Sigmoid colon (tissue), 7 donors: ENCODE results near the gene SYT8. TPM values are rescaled to one million over a fixed set of nuclear protein-coding genes. Genes with fewer than 3 reads are reported as not detected.
A peak's percentile ranks its signal among the peaks of the same experiment; 100 is the strongest.

Experiments used
- DNase-seq: peaks from one replicate; pipeline ENCODE4 v3.0.0-alpha.2; 2019
- H3K27ac ChIP-seq, 4 donors: fragments of 200-600 bp; sonication (generic); one replicate each; pipeline ENCODE4 v1.5.1; 2016 to 2019; ENCODE audit warnings: mild to moderate bottlenecking in 1 of 4
- H3K27me3 ChIP-seq, 3 donors: fragments of 200-600 bp; sonication (generic); one replicate each; pipeline ENCODE4 v1.5.1; 2019; ENCODE audit warnings: mild to moderate bottlenecking in 1 of 3
- H3K36me3 ChIP-seq, 4 donors: fragments of 200-600 bp; sonication (generic); one replicate each; pipeline ENCODE4 v1.5.1; 2016 to 2019
- H3K4me1 ChIP-seq, 4 donors: fragments of 200-600 bp; sonication (generic); one replicate each; pipeline ENCODE4 v1.5.1; 2017 to 2019
- H3K4me3 ChIP-seq, 4 donors: fragments of 200-600 bp; sonication (generic); one replicate each; pipeline ENCODE4 v1.5.1; 2017 to 2019; ENCODE audit warnings: mild to moderate bottlenecking in 2 of 4, moderate library complexity in 1 of 4
- H3K9me3 ChIP-seq, 4 donors: fragments of 200-600 bp in 3 of 4; sonication (generic) in 3 of 4; one replicate each; pipeline versions ENCODE4 v1.5.1 to v1.6.1; 2013 to 2019
- EP300 ChIP-seq, 4 donors: sonication (generic); formaldehyde crosslinking; IDR thresholded peaks; one replicate each; pipeline ENCODE4 v1.6.1; 2017; ENCODE audit warnings: antibody characterized with exemption in 4 of 4
- POLR2A ChIP-seq, 2 donors: fragments of 450-650 bp; IDR thresholded peaks; one replicate each; pipeline ENCODE4 v1.6.1; 2016; ENCODE audit warnings: antibody characterized with exemption in 2 of 2, mild to moderate bottlenecking in 2 of 2, moderate library complexity in 2 of 2
- POLR2AphosphoS5 ChIP-seq, 4 donors: sonication (generic); formaldehyde crosslinking; IDR thresholded peaks; one replicate each; pipeline ENCODE4 v1.6.1; 2017; ENCODE audit warnings: antibody characterized with exemption in 4 of 4
- WGBS, 2 donors: extraction: QIAGEN DNeasy Blood & Tissue Kit; methylation state at CpG; one replicate each; pipeline ENCODE4 v1.1.7; 2013; 5-methylcytosine and 5-hydroxymethylcytosine counted together
- intact Hi-C: fragments of 100-400 bp; cut with DNase I; formaldehyde crosslinking; loops from one replicate; pipeline ENCODE4 v1.15.1; 2023
- polyA plus RNA-seq, 3 donors: library from polyadenylated mRNA; stranded (reverse); fragments of 200-250 nt; gene quantifications; one replicate each; pipeline ENCODE4 v1.2.3, GENCODE V29; 2013
- total RNA-seq, 4 donors: library from RNA; depleted of rRNA; stranded (reverse); fragments of >200 nt; gene quantifications; one replicate each; pipeline ENCODE4 v1.1.0, GENCODE V29; 2016
- TF ChIP-seq, protein P1 (sequence below), 4 experiments: fragments of 450-650 bp in 3 of 4; fragments of 200-600 bp in 1 of 4; IDR thresholded peaks; one replicate each; pipeline ENCODE4 v1.5.1; 2016 to 2019; ENCODE audit warnings: antibody characterized with exemption in 4 of 4, mild to moderate bottlenecking in 3 of 4, moderate library complexity in 2 of 4
- donor health status: healthy with polysubstance abuse.
- donor health status: Bipolar disorder and iron deficiency.
- donor health status: healthy.

SYT8 gene
- total and polyA plus RNA-seq, 7 donors: 1.8 to 5.4 TPM; not detected in 5

DNA sequence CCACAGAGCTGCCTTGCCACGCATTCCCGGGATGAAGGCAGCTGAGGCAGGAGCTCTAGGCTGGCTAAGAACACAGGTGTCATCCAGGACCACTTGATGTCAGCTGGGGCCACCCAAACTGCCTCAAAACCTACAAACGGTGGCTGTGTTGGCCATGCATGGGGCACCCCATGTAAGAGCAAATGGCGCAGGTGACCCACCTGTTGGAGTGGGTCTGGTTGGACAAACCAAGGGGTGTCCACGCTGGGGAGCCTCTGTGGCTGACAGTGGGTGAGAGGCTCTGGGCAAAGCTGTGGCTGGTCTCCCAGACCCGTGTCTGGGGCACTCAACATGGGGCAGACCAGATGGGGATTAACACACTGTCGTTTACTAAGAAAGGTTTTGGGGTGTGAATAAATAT is 19.0 kb upstream of the SYT8 start:
- Histone ChIP-seq H3K27ac (no peak overlapping the region), H3K27me3 (peaks cover 0 to 14% (median 0%) of the 10 kb centered on the region in 3 donors), H3K9me3 (peaks cover 0 to 7% (median 5%) of the 10 kb centered on the region in 4 donors), H3K36me3 (no peaks in the 10 kb centered on the region), H3K4me3 (no peak overlapping the region), H3K4me1 (no peaks in the 10 kb centered on the region)
- 83 to 88% methylated on average over 7 of the region's 7 CpGs for WGBS, 2 donors
- DNase-seq: peak; percentile 43
- intact Hi-C loops: no loop called here
- TF ChIP-seq EP300 (IDR thresholded peaks at IDR 0.05): no peak

DNA sequence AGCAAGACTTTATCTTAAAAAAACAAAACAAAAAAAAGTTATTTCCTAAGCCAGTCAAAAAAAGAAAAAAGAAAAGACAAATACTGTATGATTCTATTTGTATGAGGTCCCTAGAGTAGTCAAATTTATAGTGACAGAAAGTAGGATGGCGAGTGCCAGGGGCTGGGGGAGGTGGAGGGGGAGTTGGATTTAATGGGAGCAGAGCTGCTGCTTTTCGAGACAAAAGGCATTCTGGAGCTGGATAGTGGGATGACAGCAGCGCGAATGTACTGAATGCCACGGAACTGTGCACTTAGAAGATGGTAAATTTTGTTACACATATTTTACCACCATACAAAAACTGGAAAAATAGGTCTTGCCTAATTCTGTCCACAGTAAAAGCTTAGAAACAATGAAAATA is 17.8 kb upstream of the SYT8 start:
- no peak overlapping the region for H3K27ac ChIP-seq
- WGBS, 2 donors: 90 to 91% methylated on average over 5 of the region's 5 CpGs
- no peak for TF ChIP-seq EP300 (IDR thresholded peaks at IDR 0.05)
- no peak for TF ChIP-seq POLR2AphosphoS5 (IDR thresholded peaks at IDR 0.05)
- TF ChIP-seq, protein P1, sequence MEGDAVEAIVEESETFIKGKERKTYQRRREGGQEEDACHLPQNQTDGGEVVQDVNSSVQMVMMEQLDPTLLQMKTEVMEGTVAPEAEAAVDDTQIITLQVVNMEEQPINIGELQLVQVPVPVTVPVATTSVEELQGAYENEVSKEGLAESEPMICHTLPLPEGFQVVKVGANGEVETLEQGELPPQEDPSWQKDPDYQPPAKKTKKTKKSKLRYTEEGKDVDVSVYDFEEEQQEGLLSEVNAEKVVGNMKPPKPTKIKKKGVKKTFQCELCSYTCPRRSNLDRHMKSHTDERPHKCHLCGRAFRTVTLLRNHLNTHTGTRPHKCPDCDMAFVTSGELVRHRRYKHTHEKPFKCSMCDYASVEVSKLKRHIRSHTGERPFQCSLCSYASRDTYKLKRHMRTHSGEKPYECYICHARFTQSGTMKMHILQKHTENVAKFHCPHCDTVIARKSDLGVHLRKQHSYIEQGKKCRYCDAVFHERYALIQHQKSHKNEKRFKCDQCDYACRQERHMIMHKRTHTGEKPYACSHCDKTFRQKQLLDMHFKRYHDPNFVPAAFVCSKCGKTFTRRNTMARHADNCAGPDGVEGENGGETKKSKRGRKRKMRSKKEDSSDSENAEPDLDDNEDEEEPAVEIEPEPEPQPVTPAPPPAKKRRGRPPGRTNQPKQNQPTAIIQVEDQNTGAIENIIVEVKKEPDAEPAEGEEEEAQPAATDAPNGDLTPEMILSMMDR (IDR thresholded peaks at IDR 0.05): no peak
- no peaks in the 10 kb centered on the region for H3K4me1 ChIP-seq
- intact Hi-C loops: no loop called here
- peaks cover 0 to 12% (median 0%) of the 10 kb centered on the region in 3 donors for H3K27me3 ChIP-seq
- H3K4me3 ChIP-seq: no peak overlapping the region
- DNase-seq: peak; percentile 7
- peaks cover 0 to 7% (median 5%) of the 10 kb centered on the region in 4 donors for H3K9me3 ChIP-seq
- H3K36me3 ChIP-seq: no peaks in the 10 kb centered on the region

DNA sequence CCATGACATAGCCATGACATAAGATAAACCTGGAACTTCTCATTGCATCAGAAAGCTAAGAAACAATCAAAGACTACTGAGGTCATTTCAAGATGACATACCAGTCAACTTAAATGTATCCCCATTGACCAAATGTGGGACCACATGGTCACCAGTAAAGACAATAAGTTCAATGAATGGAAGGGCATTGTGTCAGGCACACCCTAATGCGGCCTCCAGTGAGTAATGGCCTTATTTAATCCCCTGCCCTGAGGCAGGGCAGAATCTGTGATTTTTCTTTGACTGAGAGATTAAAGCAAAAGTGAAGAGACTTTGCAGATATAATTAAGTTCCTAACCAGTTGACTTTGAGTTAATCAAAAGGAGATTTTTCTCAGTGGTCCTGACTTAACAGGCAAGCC is 17.3 kb upstream of the SYT8 start:
- DNase-seq: no peak
- H3K9me3 ChIP-seq: peaks cover 0 to 7% (median 5%) of the 10 kb centered on the region in 4 donors
- H3K27ac ChIP-seq: no peak overlapping the region
- WGBS, 2 donors: 75 to 88% methylated on average over 1 of the region's 1 CpG
- intact Hi-C loops: no loop called here
- TF ChIP-seq EP300 (IDR thresholded peaks at IDR 0.05) (no peak), POLR2AphosphoS5 (IDR thresholded peaks at IDR 0.05) (no peak), POLR2A (IDR thresholded peaks at IDR 0.05) (no peak)
- TF ChIP-seq, protein P1 (IDR thresholded peaks at IDR 0.05): no peak
- no peaks in the 10 kb centered on the region for H3K4me1 ChIP-seq
- no peak overlapping the region for H3K4me3 ChIP-seq
- H3K27me3 ChIP-seq: peaks cover 0 to 6% (median 0%) of the 10 kb centered on the region in 3 donors
- H3K36me3 ChIP-seq: no peaks in the 10 kb centered on the region

DNA sequence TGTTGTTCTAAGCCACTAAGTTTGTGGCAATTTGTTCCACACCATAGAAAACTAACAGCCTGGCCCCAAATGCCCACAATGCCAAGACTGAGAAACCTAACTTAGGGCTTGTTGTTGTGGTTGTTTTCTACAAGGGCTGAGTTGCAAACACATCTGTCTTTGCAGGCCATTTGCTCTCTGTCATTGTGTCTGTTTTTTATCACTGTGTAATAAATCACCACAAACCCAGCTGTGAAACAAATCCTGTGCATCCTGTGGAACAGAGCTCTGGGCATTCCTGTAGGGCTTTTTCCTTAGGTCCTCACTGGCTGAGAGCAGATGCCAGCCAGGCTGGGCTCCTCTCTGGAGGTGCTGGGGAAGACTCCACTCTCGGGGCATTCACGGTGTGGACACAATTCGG is 15.7 kb upstream of the SYT8 start:
- Histone ChIP-seq H3K9me3 (peaks cover 0 to 7% (median 5%) of the 10 kb centered on the region in 4 donors), H3K4me3 (no peak overlapping the region), H3K4me1 (no peaks in the 10 kb centered on the region), H3K27me3 (no peaks in the 10 kb centered on the region), H3K36me3 (no peaks in the 10 kb centered on the region), H3K27ac (no peak overlapping the region)
- WGBS, 2 donors: 90 to 94% methylated on average over 3 of the region's 3 CpGs
- TF ChIP-seq, protein P1 (IDR thresholded peaks at IDR 0.05): no peak
- TF ChIP-seq POLR2A (IDR thresholded peaks at IDR 0.05): no peak
- no peak for TF ChIP-seq POLR2AphosphoS5 (IDR thresholded peaks at IDR 0.05)
- no peak for TF ChIP-seq EP300 (IDR thresholded peaks at IDR 0.05)
- intact Hi-C loops: no loop called here
- no peak for DNase-seq

DNA sequence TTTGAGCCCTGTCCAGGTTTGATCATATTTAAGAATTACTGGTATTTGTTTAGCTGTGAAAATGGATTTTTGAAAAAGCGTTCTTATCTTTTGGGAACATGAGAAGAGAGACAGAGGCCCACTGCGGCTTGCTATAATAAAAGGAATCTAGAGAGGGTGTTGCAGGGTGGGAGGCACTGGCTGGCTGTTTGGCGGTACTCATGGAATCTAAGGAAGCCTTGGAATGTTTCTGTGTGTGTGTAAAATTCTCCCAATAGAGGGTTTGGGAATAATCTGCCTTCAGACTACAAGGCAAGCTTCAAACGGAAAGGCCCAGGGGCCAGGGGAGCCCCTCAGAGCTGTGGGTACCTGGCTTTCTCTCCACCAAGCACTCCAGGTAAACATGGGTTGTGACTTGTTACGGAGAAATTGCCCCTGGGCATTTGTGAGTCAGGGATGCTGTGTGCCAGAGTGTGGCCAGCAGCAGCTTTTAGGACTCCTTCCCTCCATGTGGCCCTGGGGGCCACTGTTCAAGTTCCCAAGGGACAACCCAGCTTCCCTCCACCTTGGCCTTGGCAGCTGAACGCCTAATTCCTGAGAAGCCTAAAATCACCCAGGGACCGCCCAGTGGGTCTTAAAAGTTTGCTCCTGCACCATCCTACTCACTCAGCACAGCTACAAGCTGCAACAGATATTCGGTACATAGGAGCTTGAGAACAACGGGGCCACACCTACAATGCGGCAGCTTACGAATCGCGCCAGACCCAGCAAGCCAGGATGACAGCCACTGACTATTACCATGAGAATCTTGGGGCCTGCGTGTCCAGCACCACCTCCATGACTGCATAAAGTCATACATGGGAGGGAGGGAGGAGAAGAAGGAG is 14.1 kb upstream of the SYT8 start:
- no peak for DNase-seq
- Histone ChIP-seq H3K4me3 (no peak overlapping the region), H3K9me3 (peaks cover 0 to 7% (median 5%) of the 10 kb centered on the region in 4 donors), H3K27me3 (no peaks in the 10 kb centered on the region), H3K27ac (no peak overlapping the region), H3K4me1 (no peaks in the 10 kb centered on the region), H3K36me3 (no peaks in the 10 kb centered on the region)
- intact Hi-C loops: no loop called here
- TF ChIP-seq, protein P1 (IDR thresholded peaks at IDR 0.05): no peak
- TF ChIP-seq EP300 (IDR thresholded peaks at IDR 0.05) (no peak), POLR2AphosphoS5 (IDR thresholded peaks at IDR 0.05) (no peak), POLR2A (IDR thresholded peaks at IDR 0.05) (no peak)
- 88 to 90% methylated on average over 14 of the region's 14 CpGs for WGBS, 2 donors
